Panc1 (cell line): ENCODE data around the gene NIT1. TPM values are rescaled to one million over a fixed set of nuclear protein-coding genes. Genes with fewer than 3 reads are reported as not detected.

Experiments
- ATAC-seq: fragments of 200-7000 bp; cut with Tn5 transposase; 2 replicates; pipeline ENCODE4 v1.9.1; 2020; ENCODE audit warnings: mild to moderate bottlenecking, moderate library complexity
- BruUV-seq: library from RNA; stranded (reverse); fragments of 400-500 nt; replicated peaks from 2 replicates; lab custom pipeline; 2021; lab: Mats Ljungman, UMichigan
- CTCF ChIA-PET: fragments of 300-600 bp; sonication (Branson Sonifier 250); formaldehyde crosslinking; loops from one replicate; lab custom pipeline; 2022; ENCODE audit warnings: antibody characterized with exemption; lab: Charles Lee
- POLR2A ChIA-PET: fragments of 300-600 bp; sonication (Branson Sonifier 250); formaldehyde crosslinking; loops from one replicate; lab custom pipeline; 2022; ENCODE audit warnings: antibody characterized with exemption; lab: Charles Lee
- DNase-seq: peaks from one replicate; pipeline ENCODE4 v3.0.0-alpha.2; 2010; ENCODE audit warnings: low read depth, low spot score
- H3K27ac ChIP-seq: 2 replicates; pipeline ENCODE4 v1.5.1; 2011; ENCODE audit warnings: mild to moderate bottlenecking, low read length, inconsistent platforms
- H3K27me3 ChIP-seq: fragments of 200-500 bp; sonication (Bioruptor generic); 2 replicates; pipeline ENCODE4 v1.6.0; 2014; ENCODE audit warnings: low read length, inconsistent platforms; ENCODE audit not compliant: control insufficient read depth, insufficient read depth
- H3K36me3 ChIP-seq: fragments of 200-500 bp; sonication (Bioruptor generic); 2 replicates; pipeline ENCODE4 v1.5.1; 2014; ENCODE audit warnings: inconsistent platforms, mild to moderate bottlenecking, low read length, moderate library complexity; ENCODE audit not compliant: control insufficient read depth, insufficient read depth
- H3K4me1 ChIP-seq: 2 replicates; pipeline ENCODE4 v1.5.1; 2011; ENCODE audit warnings: inconsistent platforms, mild to moderate bottlenecking, low read length, moderate library complexity; ENCODE audit not compliant: control insufficient read depth, insufficient read depth
- H3K4me3 ChIP-seq, 2 experiments: 2 replicates each; pipeline ENCODE4 v1.5.1; 2011 to 2012; ENCODE audit warnings: low read depth in 2 of 2, low read length in 2 of 2, mild to moderate bottlenecking in 2 of 2, inconsistent platforms in 1 of 2, moderate library complexity in 1 of 2
- H3K9me3 ChIP-seq: fragments of 200-500 bp; sonication (Bioruptor generic); 2 replicates; pipeline ENCODE4 v1.5.1; 2014; ENCODE audit warnings: low read depth, mild to moderate bottlenecking, inconsistent platforms, low read length, moderate library complexity; ENCODE audit not compliant: control insufficient read depth, insufficient read depth
- POLR2AphosphoS5 ChIP-seq: IDR thresholded peaks from 2 replicates; pipeline ENCODE4 v1.6.1; 2012; ENCODE audit warnings: mild to moderate bottlenecking, low read depth, low read length, moderate library complexity
- SIN3A ChIP-seq: IDR thresholded peaks from 2 replicates; pipeline ENCODE4 v1.6.1; 2012; ENCODE audit warnings: low read depth, mild to moderate bottlenecking, low read length, moderate library complexity, borderline replicate concordance; ENCODE audit not compliant: insufficient read depth
- TCF7L2 ChIP-seq: IDR thresholded peaks from 2 replicates; pipeline ENCODE4 v1.6.1; 2011; ENCODE audit warnings: mild to moderate bottlenecking, low read depth, low read length, inconsistent platforms
- in situ Hi-C: cut with HindIII; loops from 2 replicates; pipeline ENCODE4 v1.10.0; 2016; ENCODE audit warnings: low sequenced_read_pairs, low pct_unique_long_range_greater_than_20kb
- intact Hi-C: fragments of 100-400 bp; cut with micrococcal nuclease; formaldehyde crosslinking; loops from one replicate; pipeline ENCODE4 v1.10.0; 2022; ENCODE audit not compliant: unreplicated experiment
- total RNA-seq: library from RNA; stranded (reverse); gene quantifications from one replicate; pipeline ENCODE4 v1.2.1, GENCODE V29; 2021; ENCODE audit not compliant: unreplicated experiment
- TF ChIP-seq, protein P1 (sequence below), 2 experiments: IDR thresholded peaks; 2 replicates each; pipeline ENCODE4 v1.6.1; 2011 to 2012; ENCODE audit warnings: low read depth in 2 of 2, control low read depth in 1 of 2, low read length in 1 of 2, mild to moderate bottlenecking in 1 of 2, moderate library complexity in 1 of 2; ENCODE audit not compliant: insufficient read depth in 1 of 2
- TF ChIP-seq, protein P2 (sequence below): fragments of 450-650 bp; IDR thresholded peaks from 2 replicates; pipeline ENCODE4 v1.5.1; 2017; ENCODE audit warnings: mild to moderate bottlenecking

NIT1 gene
- total RNA-seq, 1 experiment from 2014 or later: 31.3 TPM

DNA sequence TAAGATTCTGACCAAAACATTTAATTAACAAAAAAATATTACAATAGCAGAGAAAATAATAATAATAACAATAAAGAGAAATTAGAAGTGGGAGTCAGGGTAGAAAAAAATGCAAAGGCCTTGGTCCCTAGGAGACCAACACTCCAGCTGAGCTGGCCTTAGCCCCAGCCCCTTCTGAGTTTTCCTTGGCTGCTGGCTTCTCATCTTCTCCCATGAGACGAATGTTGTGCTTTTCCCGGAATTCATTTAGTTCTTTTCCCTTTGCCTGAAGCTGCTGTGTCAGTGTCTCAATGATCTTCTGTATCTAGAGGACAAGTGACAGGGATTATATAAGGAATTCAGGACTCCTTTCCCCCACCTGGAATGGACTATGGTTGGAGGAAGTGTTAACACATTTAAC lies 17.3 kb upstream of the NIT1 start:
- ChIA-PET CTCF (no interaction called here), POLR2A (no interaction called here)
- 0 out of 2 replicates have a peak, but pooled peaks cover 6% of the 10 kb centered on the region for H3K4me1 ChIP-seq
- H3K27ac ChIP-seq: no peak overlapping the region
- peaks cover 8% of the 10 kb centered on the region; the same call in 1 of the 2 replicates for H3K36me3 ChIP-seq
- BruUV-seq: TSS peak; percentile 43
- in situ Hi-C loops: no loop called here
- intact Hi-C loops: no loop called here
- no peak for TF ChIP-seq POLR2AphosphoS5
- TF ChIP-seq, protein P1, sequence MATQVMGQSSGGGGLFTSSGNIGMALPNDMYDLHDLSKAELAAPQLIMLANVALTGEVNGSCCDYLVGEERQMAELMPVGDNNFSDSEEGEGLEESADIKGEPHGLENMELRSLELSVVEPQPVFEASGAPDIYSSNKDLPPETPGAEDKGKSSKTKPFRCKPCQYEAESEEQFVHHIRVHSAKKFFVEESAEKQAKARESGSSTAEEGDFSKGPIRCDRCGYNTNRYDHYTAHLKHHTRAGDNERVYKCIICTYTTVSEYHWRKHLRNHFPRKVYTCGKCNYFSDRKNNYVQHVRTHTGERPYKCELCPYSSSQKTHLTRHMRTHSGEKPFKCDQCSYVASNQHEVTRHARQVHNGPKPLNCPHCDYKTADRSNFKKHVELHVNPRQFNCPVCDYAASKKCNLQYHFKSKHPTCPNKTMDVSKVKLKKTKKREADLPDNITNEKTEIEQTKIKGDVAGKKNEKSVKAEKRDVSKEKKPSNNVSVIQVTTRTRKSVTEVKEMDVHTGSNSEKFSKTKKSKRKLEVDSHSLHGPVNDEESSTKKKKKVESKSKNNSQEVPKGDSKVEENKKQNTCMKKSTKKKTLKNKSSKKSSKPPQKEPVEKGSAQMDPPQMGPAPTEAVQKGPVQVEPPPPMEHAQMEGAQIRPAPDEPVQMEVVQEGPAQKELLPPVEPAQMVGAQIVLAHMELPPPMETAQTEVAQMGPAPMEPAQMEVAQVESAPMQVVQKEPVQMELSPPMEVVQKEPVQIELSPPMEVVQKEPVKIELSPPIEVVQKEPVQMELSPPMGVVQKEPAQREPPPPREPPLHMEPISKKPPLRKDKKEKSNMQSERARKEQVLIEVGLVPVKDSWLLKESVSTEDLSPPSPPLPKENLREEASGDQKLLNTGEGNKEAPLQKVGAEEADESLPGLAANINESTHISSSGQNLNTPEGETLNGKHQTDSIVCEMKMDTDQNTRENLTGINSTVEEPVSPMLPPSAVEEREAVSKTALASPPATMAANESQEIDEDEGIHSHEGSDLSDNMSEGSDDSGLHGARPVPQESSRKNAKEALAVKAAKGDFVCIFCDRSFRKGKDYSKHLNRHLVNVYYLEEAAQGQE (IDR thresholded peaks at IDR 0.05; ENCODE audit: insufficient read depth in 1 of 2, low read depth in 2 of 2, low read length in 1 of 2): no peak
- TF ChIP-seq SIN3A: no peak
- TF ChIP-seq, protein P2, sequence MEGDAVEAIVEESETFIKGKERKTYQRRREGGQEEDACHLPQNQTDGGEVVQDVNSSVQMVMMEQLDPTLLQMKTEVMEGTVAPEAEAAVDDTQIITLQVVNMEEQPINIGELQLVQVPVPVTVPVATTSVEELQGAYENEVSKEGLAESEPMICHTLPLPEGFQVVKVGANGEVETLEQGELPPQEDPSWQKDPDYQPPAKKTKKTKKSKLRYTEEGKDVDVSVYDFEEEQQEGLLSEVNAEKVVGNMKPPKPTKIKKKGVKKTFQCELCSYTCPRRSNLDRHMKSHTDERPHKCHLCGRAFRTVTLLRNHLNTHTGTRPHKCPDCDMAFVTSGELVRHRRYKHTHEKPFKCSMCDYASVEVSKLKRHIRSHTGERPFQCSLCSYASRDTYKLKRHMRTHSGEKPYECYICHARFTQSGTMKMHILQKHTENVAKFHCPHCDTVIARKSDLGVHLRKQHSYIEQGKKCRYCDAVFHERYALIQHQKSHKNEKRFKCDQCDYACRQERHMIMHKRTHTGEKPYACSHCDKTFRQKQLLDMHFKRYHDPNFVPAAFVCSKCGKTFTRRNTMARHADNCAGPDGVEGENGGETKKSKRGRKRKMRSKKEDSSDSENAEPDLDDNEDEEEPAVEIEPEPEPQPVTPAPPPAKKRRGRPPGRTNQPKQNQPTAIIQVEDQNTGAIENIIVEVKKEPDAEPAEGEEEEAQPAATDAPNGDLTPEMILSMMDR: no peak
- TF ChIP-seq TCF7L2: no peak
- H3K27me3 ChIP-seq: no peaks in the 10 kb centered on the region
- H3K4me3 ChIP-seq: no peak overlapping the region
- no peaks in the 10 kb centered on the region for H3K9me3 ChIP-seq
- no peak for ATAC-seq
- DNase-seq: no peak

DNA sequence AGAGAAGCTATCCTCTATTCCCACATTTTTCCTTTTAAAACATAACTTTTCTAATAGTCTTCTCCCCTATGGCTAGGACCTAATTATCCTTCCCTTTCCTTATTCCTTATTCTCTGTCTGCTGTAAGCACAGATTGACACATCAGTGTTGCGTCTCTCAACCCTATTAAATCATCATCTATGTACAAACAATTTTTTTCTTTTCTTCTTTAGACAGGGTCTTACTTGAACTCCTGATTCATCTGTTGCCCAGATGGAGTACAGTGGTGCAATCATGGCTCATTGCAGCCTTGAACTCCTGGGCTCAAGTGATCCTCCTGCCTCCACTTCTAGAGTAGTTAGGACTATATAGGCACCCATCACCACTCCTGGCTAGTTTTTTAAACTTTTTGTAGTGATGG lies 11.5 kb upstream of the NIT1 start:
- in situ Hi-C loops (no loop called here), intact Hi-C loops (no loop called here)
- ChIA-PET CTCF (no interaction called here), POLR2A (no interaction called here)
- TF ChIP-seq SIN3A: no peak
- TF ChIP-seq, protein P2: no peak
- TF ChIP-seq, protein P1 (IDR thresholded peaks at IDR 0.05; ENCODE audit: insufficient read depth in 1 of 2, low read depth in 2 of 2, low read length in 1 of 2): no peak
- no peak for TF ChIP-seq POLR2AphosphoS5
- TF ChIP-seq TCF7L2: no peak
- Histone ChIP-seq H3K36me3 (0 out of 2 replicates have a peak, but pooled peaks cover 4% of the 10 kb centered on the region), H3K9me3 (no peaks in the 10 kb centered on the region), H3K4me1 (no peaks in the 10 kb centered on the region), H3K27me3 (no peaks in the 10 kb centered on the region), H3K27ac (no peak overlapping the region), H3K4me3 (no peak overlapping the region)
- no TSS peak for BruUV-seq
- DNase-seq: no peak
- ATAC-seq: no peak
